BJ (cell line): ENCODE data around the gene SLC35A2. TPM values are rescaled to one million over a fixed set of nuclear protein-coding genes. Genes with fewer than 3 reads are reported as not detected.

Experiments
- CTCF ChIA-PET: fragments of 350-600 bp; formaldehyde crosslinking; extraction: SDS; loops from one replicate; lab custom pipeline; 2021; ENCODE audit warnings: antibody characterized with exemption, inconsistent platforms; lab: Yijun Ruan, JAX
- POLR2A ChIA-PET: fragments of 300-600 bp; sonication (Branson Sonifier 250); formaldehyde crosslinking; extraction: SDS; loops from one replicate; lab custom pipeline; 2021; ENCODE audit warnings: antibody characterized with exemption; lab: Charles Lee
- DNase-seq: peaks from one replicate; pipeline ENCODE4 v3.0.0-alpha.2; 2011; ENCODE audit warnings: low read depth
- H3K27me3 ChIP-seq: 2 replicates; pipeline ENCODE4 v1.6.0; 2011; ENCODE audit warnings: low read length; ENCODE audit not compliant: control insufficient read depth, insufficient read depth
- H3K36me3 ChIP-seq: 2 replicates; pipeline ENCODE4 v1.5.1; 2011; ENCODE audit warnings: low read length; ENCODE audit not compliant: control insufficient read depth, insufficient read depth
- H3K4me3 ChIP-seq: 2 replicates; pipeline ENCODE4 v1.5.1; 2011; ENCODE audit warnings: low read depth, mild to moderate bottlenecking, control low read depth, low read length
- polyA plus RNA-seq: library from polyadenylated mRNA; depleted of rRNA; stranded (reverse); fragments of >200 nt; gene quantifications from 2 replicates; pipeline ENCODE4 v1.2.3, GENCODE V29; 2011
- TF ChIP-seq, protein P1 (sequence below): IDR thresholded peaks from 2 replicates; pipeline ENCODE4 v1.5.1; 2011; ENCODE audit warnings: low read depth, mild to moderate bottlenecking, control low read depth, inconsistent platforms, low read length, moderate library complexity; ENCODE audit not compliant: insufficient read depth

SLC35A2 gene
- polyA plus RNA-seq, 1 experiment = 69.3 TPM

DNA sequence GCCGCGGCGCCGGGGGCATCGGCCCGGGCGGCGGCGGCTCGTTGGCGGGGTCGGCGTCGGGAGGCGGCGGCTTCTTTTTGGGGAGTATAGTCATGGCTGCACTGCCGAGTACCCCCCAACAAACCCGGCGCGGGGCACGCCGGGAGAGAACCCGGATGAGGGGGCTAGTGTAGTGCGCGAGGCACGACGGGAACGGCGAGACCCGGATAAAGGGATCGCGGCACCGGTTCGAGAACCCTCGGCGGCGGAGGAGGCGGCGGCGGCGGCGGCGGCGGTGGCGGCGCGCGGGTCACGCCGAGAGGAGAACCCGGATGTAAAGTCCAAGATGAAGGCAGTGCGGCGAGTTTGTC is 46.0 kb upstream of the SLC35A2 start, which contains the start of gene OTUD5:
OTUD5 (minus strand) TSS at position 131 of the 350 bp plus-strand sequence; CDS start at position 94, 37 bp downstream.
- POLR2A ChIA-PET = interaction anchor here (1.4 kb wide), 1 partner anchor 84 kb away, joined by 6 read pairs; no protein-coding TSS in a partner anchor
- Histone ChIP-seq H3K4me3 (peak within 1 kb of the TSS; percentile 73), H3K36me3 (peaks cover 7% of the 10 kb centered on the region), H3K27me3 (no peaks in the 10 kb centered on the region)
- CTCF ChIA-PET = interaction anchor here (1.2 kb wide), 1 partner anchor 14 kb away, joined by 4 read pairs; the partner anchor contains the start of gene KCND1
- DNase-seq = no peak
- TF ChIP-seq, protein P1, sequence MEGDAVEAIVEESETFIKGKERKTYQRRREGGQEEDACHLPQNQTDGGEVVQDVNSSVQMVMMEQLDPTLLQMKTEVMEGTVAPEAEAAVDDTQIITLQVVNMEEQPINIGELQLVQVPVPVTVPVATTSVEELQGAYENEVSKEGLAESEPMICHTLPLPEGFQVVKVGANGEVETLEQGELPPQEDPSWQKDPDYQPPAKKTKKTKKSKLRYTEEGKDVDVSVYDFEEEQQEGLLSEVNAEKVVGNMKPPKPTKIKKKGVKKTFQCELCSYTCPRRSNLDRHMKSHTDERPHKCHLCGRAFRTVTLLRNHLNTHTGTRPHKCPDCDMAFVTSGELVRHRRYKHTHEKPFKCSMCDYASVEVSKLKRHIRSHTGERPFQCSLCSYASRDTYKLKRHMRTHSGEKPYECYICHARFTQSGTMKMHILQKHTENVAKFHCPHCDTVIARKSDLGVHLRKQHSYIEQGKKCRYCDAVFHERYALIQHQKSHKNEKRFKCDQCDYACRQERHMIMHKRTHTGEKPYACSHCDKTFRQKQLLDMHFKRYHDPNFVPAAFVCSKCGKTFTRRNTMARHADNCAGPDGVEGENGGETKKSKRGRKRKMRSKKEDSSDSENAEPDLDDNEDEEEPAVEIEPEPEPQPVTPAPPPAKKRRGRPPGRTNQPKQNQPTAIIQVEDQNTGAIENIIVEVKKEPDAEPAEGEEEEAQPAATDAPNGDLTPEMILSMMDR = no peak

DNA sequence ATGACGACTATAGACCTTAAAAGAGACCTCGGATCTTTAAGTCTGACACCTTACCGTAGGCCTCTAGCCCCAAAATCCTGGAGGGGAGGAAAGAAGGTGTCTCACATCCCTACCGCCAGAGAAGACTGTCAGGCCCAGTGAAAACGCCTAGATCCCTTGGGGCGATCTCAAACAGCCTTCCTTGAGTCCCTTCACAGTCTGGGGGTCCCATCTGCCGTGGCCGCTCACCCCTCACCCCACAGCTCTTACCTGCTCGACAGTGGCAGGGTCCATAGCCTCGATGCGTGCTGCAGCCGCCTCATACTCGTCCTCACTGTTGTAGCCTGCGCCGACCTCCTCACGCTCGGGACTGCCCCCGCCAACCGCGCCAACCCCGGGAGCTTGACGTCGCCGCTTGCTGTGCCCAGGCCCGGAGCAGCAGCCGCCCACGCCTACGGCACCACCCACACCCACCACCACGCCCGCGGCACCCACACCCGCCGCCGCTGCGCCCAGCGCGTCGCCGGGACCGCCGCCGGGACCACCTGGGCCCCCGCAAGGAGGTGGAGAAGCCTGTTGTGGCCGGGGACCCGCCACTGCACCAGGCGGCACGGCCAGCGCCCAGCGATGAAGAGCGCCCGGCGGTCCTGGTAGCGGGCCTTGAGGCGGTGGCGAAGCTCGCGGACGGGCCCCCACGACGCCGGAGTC is 45.4 kb upstream of the SLC35A2 start:
- DNase-seq = no peak
- TF ChIP-seq, protein P1 = no peak
- peaks cover 7% of the 10 kb centered on the region for H3K36me3 ChIP-seq
- H3K27me3 ChIP-seq = no peaks in the 10 kb centered on the region
- peak overlapping the region; percentile 73 for H3K4me3 ChIP-seq
- ChIA-PET CTCF (no interaction called here), POLR2A (interaction anchor here (0.6 kb wide), 1 partner anchor 46 kb away, joined by 4 read pairs; no protein-coding TSS in a partner anchor)

DNA sequence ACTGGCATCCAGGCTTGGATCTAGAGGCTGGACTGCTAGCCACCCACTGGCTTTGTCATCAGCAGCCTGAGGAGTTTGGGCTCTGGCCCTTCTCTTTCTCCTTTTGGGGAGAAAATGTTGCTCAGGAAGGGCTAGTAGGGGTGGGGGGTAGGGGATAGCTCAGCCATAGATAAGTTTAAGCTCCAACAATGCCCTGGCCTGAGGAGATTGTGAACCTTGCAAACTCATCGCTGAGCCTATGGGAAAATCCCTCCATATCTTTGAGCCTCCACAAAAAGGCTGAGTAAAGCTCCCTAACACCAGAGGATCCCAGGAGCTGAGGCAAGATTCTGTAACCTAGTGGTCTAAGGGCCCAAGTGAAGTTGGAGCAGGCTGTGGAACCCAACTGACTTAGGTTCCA is 37.1 kb upstream of the SLC35A2 start:
- ChIA-PET CTCF (no interaction called here), POLR2A (no interaction called here)
- DNase-seq = no peak
- TF ChIP-seq, protein P1 = no peak
- H3K4me3 ChIP-seq = no peak overlapping the region
- no peaks in the 10 kb centered on the region for H3K27me3 ChIP-seq
- peaks cover 2% of the 10 kb centered on the region for H3K36me3 ChIP-seq

DNA sequence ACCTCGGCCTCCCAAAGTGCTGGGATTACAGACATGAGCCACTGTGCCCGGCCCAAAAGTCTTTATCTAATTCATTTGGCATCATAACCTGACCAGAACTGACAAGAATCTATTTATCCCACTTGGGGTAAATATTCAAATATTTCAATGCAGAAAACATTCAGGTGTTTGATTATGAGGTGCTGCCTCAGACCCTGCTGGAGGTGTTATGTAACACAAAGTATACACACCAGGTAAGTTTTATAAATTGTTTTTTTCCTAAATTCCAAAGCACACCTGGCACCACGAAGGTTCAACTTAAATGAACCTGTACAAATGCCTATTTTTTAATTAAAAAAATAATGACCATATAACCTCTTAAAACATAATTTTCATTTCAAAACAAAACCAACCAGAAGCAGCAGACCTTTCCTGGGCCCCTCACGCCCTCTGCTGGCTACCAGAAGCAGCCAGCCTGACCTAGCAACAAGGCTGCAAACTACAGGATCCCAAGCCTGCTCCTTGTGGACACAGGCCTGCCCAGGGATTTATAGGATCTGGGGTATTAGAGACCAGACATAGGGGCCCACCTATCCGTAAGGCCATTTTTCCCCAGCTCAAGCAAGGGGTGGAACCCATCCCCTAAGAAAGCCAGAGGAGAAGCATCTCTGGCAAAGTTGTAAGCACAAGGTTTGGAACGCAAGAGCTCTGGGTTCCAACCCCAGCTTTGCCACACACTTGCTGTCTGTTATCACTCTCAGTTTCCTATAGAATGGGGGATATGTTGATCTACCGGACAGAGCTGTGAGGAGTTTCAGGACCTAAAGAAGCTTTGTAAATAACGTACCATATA is 34.3 kb upstream of the SLC35A2 start:
- peaks cover 6% of the 10 kb centered on the region for H3K36me3 ChIP-seq
- DNase-seq = no peak
- H3K4me3 ChIP-seq = no peak overlapping the region
- TF ChIP-seq, protein P1 = peak; percentile 80
- POLR2A ChIA-PET = no interaction called here
- CTCF ChIA-PET = interaction anchor here (1.0 to 1.6 kb wide), 5 partner anchors 10 to 188 kb away, joined by 3 to 5 read pairs (median 4); no protein-coding TSS in a partner anchor
- H3K27me3 ChIP-seq = no peaks in the 10 kb centered on the region

DNA sequence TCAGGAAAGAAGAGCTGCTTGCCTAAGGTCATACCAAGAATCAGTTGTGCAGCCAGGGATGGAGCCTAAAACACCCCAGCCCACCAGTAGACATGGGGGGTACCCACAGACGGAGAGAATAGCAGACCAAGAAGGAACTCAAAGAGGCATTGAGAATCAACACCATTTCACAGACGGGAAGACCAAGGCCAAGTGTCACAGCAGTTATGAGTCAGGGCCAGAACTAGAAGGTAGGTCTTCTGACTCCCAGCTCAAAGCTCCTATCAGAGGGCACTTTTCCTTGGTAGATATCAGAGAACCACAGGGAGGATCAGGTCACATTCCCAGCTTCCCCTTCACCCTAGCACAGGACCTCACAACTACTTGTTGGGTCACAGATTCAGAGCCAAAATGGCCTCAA is 31.4 kb upstream of the SLC35A2 start:
- CTCF ChIA-PET = no interaction called here
- H3K4me3 ChIP-seq = no peak overlapping the region
- H3K36me3 ChIP-seq = peaks cover 7% of the 10 kb centered on the region
- POLR2A ChIA-PET = no interaction called here
- no peaks in the 10 kb centered on the region for H3K27me3 ChIP-seq
- no peak for DNase-seq
- TF ChIP-seq, protein P1 = no peak
